HG03432 (cell line): ENCODE results near the gene CD36.

Experiments used
- ATAC-seq: cut with Tn5 transposase; IDR thresholded peaks from one replicate; pipeline ENCODE4 v1.9.1; 2021; ENCODE audit warnings: mild to moderate bottlenecking, moderate library complexity; ENCODE audit not compliant: unreplicated experiment

The CD36 gene

GRCh38 chr7:80623503-80624252 lies 14.8 kb upstream of the CD36 start:
- ATAC-seq, result no peak

GRCh38 chr7:80624763-80625162 lies 13.7 kb upstream of the CD36 start:
- no peak for ATAC-seq

GRCh38 chr7:80629023-80629422 lies 9.4 kb upstream of the CD36 start:
- ATAC-seq, result no peak

GRCh38 chr7:80630608-80631405 lies 7.6 kb upstream of the CD36 start:
- ATAC-seq, result no peak

- ATAC-seq, result no peak
These were observed 7.0 kb upstream of the CD36 start for GRCh38 chr7:80631421-80631820.

GRCh38 chr7:80632139-80632538 lies 6.3 kb upstream of the CD36 start:
- no peak for ATAC-seq

- ATAC-seq, result no peak
These were observed 5.6 kb upstream of the CD36 start for GRCh38 chr7:80632819-80633218.

GRCh38 chr7:80634505-80634904 lies 3.9 kb upstream of the CD36 start:
- ATAC-seq, result no peak

- no peak for ATAC-seq
These were observed 2.9 kb upstream of the CD36 start for GRCh38 chr7:80635533-80635932.

GRCh38 chr7:80635998-80636397 lies 2.4 kb upstream of the CD36 start:
- no peak for ATAC-seq

- ATAC-seq, result no peak
These were observed 1.7 kb upstream of the CD36 start for GRCh38 chr7:80636709-80637108.

- peak; percentile 32 for ATAC-seq
These were observed 988 bp upstream of the CD36 start for GRCh38 chr7:80637454-80637853.

- no peak for ATAC-seq
These were observed 569 bp downstream of the CD36 start for GRCh38 chr7:80639011-80639410.

GRCh38 chr7:80640846-80641245 lies 2.4 kb downstream of the CD36 start:
- no peak for ATAC-seq

GRCh38 chr7:80641548-80641947 lies 3.1 kb downstream of the CD36 start:
- ATAC-seq, result no peak

GRCh38 chr7:80642871-80643270 lies 4.4 kb downstream of the CD36 start:
- no peak for ATAC-seq

- ATAC-seq, result no peak
These were observed 5.0 kb downstream of the CD36 start for GRCh38 chr7:80643336-80643915.

GRCh38 chr7:80644054-80644453 lies 5.6 kb downstream of the CD36 start:
- no peak for ATAC-seq

GRCh38 chr7:80646083-80646865 lies 7.8 kb downstream of the CD36 start:
- ATAC-seq, result no peak

GRCh38 chr7:80647436-80647835 lies 9.0 kb downstream of the CD36 start:
- no peak for ATAC-seq

- ATAC-seq, result no peak
These were observed 9.7 kb downstream of the CD36 start for GRCh38 chr7:80648031-80648600.
